Muscle of back (tissue), 11 donors: Measurements from ENCODE around the gene PRTG. TPM values are rescaled to one million over a fixed set of nuclear protein-coding genes. Genes with fewer than 3 reads are reported as not detected.
"Not testable (repeated sequence)": the region's sequence is repeated elsewhere in the genome, so short reads cannot be mapped to it uniquely, and the experiment has no call there.

Source experiments
- DNase-seq, 3 donors: peaks; one replicate each; pipeline versions ENCODE4 v3.0.0 to v3.0.0-alpha.2; 2013
- polyA plus RNA-seq, 10 donors: library from polyadenylated mRNA; unstranded; fragments of 120-200 nt; gene quantifications; one replicate each; pipeline ENCODE4 v1.2.1, GENCODE V29; 2013; ENCODE audit not compliant: insufficient read length in 10 of 10

Gene PRTG
- polyA plus RNA-seq, 10 donors, result 2.5 to 4.6 (median 3.3) TPM

DNA sequence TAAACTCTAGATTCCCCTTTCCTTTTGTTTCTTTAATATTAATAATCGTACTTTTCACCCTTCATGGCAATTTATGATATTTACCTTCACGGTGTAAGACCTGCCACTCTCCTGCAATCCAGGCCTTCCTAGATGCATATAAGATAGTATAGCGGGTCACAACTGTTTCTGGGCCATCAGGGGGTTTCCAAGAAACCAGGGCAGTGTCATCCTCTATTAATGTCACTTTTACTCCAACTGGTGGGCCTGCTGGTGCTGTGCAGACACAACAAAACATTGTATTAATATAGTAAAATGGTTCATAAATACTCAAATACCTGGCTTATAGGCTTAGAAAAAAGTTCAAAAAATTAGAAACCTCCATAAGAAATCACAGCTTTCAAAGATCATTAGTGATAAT lies 105.9 kb downstream of the PRTG start:
- no peak for DNase-seq

DNA sequence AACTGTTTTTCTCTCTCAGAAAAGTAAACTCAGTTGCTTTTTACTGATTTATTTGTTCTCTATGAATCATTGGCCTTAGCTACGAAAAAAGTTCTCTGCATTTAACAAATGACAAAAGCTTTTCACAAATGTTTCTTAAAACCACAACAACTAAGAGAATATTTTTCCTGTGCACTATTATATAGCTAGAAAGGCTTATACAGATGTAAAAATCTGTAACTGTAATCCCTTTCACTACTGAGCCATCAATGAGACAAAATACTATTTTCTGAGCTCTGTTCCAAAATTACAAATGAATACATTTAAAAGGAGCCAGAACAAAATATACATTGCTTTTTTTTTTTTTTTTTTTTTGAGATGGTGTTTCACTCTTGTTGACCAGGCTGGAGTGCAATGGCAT lies 109.2 kb downstream of the PRTG start:
- no peak for DNase-seq

DNA sequence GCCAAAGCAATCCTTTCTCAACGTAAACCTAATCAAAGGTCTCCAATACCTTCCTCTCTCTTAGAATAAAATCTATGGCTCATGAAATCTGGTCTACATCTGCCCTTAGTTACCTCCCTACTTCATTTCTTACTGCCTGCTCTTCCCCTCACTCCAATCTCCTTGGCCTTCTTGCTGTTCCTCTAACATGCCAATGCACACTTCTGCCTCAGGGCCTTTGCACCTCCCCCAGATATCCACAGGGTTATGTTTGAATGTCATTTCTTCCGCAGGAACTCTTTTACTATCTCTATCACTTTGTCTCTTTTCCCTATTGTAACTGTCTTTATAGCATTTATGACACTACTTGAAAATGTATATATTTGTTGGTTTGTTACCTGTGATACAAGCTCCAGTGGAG lies 110.5 kb downstream of the PRTG start:
- DNase-seq, result no peak

DNA sequence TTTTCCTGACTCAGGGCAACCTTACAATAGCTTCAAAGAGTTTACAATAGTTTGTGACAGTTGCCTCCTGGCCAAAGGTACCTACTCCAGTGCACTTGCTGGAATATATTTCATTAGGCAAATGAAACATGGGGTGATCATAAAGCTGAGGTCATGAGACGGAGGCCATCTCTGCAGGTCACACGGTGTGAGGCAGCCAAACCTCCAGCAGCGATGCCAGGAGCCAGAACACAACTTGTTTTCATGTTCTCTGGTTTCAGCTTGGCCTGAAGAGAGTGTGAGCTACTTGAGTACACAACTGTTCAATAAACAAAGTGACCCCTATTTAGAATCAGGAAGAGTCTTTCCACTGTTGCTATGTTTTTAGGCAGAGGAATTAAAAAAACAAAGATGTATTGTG lies 112.1 kb downstream of the PRTG start:
- peak in 1 of 3 donors; percentile 14 for DNase-seq

DNA sequence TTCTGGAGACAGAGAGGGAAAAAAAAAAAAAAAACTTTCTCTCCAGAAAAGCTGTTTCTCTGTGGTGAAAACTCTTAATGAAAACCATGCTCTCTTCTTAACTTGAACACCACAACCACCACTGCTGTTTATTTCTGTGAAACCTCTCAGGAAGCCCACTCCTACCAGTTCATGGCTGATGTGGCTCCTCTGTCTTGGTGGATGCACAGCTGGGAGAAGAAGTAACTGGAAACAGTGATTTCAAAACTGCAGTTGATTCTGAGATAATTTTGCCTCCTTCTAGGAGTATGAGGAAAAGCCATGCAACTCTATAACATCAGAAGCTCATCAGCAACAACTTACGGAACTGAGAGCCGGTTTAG lies 114.6 kb downstream of the PRTG start:
- no peak for DNase-seq

DNA sequence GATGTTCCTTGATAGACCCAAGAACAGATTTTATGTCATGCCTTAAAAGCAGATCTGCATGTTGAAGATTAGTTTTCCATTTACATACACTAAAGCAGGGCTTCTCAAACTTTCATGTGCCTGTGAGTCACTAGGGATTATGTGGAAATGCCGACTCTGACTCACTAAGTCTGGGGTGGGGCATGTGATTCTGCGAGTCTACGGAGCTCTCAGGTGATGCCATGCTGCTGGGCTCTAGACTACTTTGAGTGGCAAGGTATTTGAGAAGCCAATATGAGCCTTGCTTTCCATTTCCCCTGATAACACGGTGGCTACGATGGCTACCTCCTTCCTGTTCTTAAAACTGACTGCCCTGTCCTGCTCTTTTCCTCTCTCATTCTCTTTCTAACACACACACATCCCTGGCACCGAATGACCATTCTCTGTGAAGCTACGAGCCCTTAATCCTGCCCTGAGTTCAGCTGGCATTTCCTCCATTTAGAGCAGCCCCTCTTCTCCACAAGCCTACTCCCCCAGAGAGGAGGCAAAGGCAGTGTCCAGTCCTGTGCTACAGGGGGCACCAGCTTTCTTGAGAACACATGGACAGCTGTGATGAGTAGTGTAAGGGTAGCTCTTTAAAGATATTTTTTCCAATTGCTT lies 115.1 kb downstream of the PRTG start:
- peak in 1 of 3 donors; percentile 41 for DNase-seq

DNA sequence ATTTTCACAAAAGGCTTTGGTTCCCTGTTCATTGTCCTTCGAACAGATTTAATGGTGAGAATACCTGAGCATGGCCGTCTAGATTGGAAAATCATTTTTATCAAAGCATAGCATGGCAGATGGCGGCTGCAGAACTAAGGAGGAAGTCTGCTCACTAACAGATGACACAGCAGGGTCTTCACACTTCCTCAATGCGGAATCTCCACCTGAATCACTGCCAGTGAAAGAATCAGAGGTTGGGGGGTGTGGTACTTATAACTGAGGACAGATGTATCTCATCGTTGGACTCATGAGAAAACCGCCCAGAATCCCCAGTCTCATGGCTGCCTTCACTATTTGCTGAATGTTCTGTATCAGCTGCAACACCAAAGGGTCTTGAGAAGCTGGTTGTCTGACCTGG lies 123.2 kb downstream of the PRTG start:
- DNase-seq, result no peak

DNA sequence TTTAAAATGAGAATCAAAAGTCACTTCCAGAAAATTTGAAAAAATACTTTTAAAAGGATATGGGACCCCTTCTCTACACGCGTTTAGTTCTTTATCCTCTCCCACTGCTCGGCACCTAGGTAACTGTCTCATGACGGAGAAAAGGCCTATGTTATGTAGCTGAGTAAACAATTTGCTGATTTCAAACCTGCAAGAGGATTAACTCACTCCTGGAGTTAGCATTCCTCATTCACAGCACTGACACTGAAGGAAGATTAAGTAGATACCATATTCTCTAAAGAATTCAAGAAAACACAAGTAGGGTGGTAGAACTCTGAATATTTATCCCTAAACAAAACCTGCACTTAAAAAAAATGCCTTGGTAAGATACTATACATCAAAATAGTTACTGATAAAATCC lies 124.6 kb downstream of the PRTG start:
- DNase-seq, result no peak

DNA sequence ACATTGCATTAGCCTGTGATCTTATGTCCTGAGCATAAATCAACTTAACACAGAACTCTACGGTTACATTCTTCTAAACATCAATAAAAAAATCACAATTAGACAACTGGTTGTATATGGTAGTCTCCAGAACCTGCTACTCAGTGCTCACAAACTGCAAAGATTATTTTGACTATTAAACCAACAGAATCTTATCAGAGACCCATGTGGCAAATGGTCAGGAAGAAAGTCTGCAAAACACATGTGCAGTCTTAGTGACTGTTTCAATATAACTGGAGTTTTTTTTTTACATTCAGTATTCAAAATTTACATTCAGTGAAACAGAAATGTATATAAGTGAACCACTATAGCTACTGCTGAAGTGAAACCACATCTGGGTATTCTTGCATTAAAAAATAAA lies 127.5 kb downstream of the PRTG start:
- no peak for DNase-seq

DNA sequence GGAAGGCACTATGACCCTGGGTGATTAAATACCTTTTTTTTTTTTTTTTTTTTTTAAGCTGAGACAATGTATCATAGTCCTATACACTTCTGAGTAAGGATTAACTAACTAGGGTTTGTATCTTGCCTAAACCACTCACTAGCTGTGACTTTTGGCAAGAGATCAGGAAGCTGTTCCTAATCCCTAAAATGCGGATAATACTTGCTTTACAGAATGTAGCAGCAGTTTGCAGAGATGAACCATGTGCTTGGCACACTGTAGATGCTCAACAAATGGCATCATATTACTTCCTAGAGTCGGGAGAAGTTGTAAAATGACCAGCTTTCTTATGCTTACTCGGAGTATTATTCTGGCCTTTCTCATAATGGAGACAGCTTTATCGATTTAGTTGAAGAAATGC lies 129.2 kb downstream of the PRTG start:
- no peak for DNase-seq

DNA sequence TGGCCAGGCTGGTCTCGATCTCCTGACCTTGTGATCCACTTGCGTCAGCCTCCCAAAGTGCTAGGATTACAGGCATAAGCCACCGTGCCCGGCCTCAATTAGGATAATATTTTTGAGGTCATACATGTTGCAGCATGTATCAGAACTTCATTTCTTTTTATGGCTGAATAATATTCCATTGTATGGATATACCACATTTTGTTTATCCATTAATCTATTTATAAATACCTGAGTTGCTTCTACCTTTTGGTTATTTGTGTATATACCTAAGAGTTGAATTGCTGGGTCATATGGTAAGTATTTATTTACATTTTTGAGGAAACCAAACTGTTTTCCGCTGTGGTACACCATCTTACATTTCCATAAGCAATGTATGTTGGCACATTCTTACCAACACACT lies 136.7 kb downstream of the PRTG start:
- no peak for DNase-seq

DNA sequence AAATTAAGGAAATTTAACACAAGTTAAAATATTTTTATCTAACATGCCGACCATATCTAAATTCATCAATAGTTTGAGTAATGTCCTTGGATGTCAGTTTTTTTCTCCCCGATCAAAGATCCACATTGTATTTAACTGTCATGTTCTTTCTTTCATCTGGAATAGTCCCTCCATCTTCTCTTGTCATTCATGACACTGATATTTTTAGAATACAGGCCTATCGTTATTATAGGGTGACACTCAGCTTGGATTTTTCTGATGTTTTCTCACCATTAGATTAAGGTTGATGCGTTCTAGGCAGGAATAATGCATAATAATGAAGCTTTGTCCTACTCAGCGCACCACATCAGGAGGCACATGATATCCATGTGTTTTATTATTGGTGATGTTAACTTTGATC lies 141.6 kb downstream of the PRTG start:
- no peak for DNase-seq

DNA sequence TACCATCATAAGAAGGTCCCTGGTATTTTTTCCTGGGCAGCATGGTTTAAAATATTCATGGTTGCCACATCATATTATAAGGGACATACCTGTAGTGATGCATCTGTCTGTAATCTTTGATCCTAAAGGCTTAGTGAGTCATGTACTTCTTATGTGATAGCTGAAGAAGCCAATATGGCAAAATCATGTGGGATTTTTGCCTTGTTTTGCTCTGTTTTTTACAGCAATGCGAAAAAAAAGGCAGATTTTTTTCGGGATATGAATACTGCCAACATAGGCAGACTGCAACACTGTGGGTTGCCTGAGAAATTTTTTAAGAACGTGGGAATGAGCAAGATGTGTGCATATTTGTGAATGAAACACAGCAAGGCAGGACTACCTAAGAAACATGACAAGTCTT lies 143.5 kb downstream of the PRTG start:
- DNase-seq, result no peak

DNA sequence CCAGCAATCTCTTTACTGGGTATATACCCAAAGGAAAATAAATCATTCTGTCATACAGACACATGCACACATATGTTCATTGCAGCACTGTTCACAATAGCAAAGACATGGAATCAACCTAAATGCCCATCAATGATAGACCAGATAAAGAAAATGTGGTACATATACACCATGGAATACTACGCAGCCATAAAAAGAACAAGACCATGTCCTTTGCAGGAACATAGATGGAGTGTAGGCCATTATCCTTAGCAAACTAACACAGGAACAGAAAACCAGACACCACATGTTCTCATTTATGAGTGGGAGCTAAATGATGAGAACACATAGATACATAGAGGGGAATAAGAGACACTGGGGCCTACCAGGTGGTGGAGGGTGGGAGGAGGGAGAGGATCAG lies 149.9 kb downstream of the PRTG start:
- DNase-seq, result not testable (repeated sequence)

DNA sequence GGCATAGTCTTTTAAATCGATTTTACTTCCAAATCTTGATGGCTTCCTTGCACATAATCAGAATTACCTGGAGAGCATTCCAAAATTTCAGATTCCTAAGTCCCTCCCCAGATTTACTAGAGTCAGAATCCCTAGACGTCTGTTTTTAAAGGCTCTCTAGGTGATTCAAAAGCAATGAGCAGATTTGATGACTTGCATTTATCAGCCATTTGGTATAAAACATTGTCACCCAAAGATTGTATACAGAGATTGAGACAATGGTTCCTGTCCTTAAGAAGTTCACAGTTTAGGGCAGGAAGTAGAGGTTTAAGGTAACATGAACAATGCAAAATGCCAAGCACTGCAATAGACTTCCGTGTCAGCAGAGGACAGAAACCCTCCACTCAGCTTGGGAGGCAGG lies 152.2 kb downstream of the PRTG start:
- no peak for DNase-seq

DNA sequence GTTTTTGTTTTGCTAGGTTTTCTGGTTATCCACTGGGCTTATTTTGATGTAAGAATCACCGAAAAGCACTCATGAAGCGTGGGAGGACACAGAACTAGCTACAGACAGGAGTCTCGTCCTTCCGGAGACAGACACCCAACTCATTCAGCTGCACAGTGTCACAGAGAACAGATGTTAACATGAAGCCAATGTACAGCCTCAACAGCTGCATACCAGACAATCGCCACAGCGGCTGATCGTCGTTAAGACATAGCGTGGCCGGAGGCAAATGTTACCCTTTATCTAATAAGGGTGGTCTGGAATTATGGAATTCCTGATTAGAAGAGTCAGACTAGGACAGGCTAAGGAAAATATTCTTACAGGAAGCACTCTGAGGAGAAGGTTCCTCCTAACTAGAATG lies 153.7 kb downstream of the PRTG start:
- peak in 2 of 3 donors; percentile 3 to 48 for DNase-seq

DNA sequence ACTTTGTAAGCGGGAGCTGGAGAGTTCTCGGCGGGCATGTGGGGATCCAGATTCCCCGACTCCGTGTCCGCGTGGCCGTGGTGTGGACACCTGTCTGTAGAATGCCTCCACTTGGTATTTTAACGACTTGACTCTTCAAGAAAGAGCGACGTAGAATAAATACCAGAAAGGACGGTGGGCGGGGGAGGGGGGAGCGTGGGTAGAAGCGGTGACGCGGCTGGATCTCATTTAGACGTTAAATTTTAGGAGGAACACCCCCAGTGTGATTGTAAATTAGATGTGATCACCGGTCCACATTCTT lies 154.2 kb downstream of the PRTG start:
- no peak for DNase-seq

DNA sequence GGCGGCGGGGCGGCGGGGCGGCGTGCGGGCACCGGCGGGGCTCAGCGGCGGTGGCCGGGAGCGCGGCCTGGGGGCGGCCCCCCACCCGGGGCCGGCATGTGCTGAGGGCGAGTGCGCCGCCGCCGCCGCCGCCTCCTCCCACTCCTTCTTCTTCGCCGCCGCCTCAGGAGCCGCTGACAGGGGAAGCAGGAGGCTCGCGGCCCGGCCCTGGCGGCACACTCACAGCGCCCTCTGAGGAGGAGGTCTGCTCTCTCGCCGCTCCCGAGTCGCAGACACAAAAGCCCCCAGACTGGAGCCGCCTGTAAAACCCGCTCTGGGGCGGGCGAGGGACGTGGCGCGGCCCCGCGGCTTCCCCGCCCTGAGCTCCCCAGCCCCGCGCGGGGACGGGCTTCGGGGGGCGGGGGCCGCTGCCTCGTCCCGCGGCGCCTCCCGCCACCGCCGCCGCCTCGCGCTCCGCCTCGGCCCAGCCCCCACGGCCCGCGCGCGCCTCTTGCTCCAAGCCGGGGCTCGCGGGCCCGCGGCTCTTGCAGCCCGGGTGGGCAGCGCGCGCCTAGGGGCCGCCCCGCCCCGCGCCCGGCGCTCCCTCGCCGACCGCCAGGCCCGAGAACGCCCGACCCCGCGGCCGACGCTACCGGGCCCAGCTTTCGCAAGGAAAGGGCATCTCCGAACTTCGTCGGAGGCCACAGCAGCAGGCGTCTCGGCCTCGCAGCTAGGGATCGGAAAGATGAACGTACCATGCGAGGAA lies 154.7 kb downstream of the PRTG start, which contains the start of gene PYGO1:
PYGO1 (minus strand) TSS at position 276 of the 745 bp plus-strand sequence. CDS start 462 bp downstream, outside the sequence.
- peak; percentile 59 to 90 (median 69) for DNase-seq

DNA sequence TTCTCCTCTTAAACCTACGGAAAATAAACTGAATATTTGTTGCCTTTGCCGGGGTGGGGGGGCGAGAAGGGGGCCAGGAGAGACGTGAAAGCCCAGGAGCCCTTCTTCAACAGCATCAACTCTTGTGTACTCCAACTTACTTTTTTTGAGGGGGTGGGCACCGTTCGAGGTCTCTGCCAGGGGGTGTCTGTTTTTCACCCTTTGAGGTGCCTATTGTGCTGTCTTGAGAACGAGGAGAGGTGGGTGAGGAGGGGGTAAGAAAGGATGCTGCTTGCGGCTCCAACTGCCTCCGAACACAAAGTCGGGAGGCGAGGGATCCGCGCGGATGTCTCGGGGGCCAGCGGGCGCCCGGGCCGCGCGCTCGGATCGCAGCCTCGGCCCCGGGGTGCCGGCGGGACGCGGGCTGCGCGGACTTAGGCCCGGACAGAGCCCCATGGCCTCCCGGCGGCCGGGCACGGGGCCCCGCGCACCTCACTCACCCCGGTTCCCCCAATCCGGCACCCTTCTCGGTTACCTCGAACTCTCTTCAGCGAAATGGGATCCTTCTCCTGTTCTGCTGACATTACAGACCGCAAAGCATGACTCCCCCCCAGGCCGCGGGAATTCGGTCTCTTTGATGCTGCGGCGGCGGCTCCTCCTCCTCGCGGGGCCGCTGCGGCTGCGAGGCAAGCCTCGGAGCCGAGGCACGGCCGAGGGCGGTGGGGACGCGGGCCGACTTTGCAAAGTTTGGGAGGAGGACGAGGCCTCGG lies 155.5 kb downstream of the PRTG start:
- DNase-seq, result peak; percentile 49 to 85 (median 61)

DNA sequence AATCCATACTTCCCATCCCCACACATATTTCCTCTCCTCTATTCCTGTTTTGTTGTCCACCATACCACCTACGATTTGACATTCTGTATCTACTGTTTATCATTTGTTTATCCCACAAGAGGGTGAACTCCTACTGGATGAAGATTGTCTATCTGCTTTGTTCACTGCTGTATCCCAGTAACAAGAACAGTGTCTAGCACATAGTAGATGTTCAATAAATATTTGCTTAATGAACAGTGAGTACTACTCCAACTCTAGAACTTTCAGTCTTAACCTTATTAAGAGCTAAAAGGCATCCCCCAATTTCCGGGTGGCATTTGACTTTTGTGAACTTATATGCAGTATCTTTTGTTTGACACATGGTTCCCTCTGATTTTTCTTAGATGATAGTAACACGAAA lies 156.1 kb downstream of the PRTG start:
- peak in 1 of 3 donors; percentile 13 for DNase-seq

DNA sequence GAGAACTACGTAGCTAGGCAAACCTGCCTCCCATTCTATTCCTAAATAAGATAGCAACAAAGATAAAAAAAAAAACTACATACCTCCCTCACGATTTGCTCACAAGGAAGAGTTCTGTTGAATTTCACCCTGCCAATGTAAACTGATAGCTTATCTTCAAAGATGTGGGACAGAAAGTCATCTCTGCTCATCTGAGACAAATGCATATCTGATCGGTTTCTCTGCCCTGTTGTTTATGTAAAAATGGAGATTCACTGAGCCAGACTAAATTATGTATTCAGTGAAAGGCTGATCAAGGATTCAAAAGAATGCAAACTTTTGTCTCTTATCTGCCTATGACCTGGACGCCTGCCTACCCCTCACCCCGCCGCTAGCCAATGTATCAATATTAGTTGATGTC lies 166.0 kb downstream of the PRTG start:
- no peak for DNase-seq

DNA sequence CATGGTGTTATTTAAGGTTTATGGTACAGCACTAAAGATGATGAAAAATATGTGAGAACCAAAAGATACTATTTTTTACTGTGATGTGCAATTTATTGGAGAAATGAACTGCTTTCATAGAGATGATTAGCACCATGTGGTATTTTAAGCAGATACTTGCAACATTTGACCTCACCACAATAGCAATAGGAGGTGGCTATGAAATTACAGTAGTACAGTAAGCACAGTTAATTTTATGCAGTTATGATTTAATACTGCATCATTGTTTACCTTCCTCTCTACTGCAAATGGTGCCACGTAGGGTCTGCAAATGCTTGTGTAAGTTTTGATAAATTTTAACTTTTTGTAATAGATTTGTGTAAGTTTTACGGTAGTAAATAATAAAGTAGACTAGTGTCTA lies 168.9 kb downstream of the PRTG start:
- DNase-seq, result no peak

DNA sequence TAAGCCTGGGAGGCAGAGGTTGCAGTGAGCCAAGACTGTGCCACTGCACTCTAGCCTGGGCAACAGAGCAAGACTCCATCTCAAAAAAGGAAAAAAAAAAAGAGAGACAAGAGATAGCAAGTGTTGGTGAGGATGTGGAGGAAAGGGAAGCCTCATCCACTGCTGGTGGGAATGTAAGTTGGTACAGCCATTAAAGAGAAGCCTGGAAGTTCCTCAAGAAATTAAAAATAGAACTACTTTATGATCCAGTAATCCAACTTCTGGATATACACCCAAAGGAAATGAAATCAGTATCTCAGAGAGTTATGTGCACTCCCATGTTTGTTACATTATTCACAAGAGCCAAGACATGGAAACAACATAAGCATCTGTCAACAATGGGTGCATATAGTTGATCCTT lies 169.7 kb downstream of the PRTG start:
- DNase-seq, result no peak
